Measurements from ENCODE around the gene NEK10. TPM values are rescaled to one million over a fixed set of nuclear protein-coding genes. Genes with fewer than 3 reads are reported as not detected.

The NEK10 gene
- total and polyA plus RNA-seq, 4 donors: 3.5 to 60.3 (median 12.8) TPM

DNA sequence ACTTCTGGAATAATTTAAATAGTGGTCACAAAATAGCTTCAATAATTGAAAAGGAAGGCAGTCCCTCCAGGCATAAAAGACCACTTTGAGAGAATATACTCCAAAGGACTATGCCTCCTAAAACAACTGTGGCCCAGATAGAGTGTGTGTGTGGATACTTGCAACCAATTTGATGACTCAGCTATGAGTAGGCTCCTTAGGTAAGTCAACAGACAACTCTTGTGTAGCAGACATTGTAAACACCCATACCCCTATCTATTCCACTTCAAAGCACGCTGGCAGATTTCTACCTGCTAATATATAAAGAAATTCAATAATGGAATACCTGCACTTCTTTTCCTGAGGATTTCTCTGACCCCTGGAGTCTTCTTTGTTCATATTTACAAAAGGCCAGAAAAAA is 254.5 kb downstream of the NEK10 start:
- ATAC-seq (ENCODE audit: insufficient read depth, low FRiP score) (no peak), DNase-seq (no peak)
- H3K9ac ChIP-seq (ENCODE audit: insufficient read depth in 1 of 2, low read length in 2 of 2): no peak overlapping the region
- no peaks in the 10 kb centered on the region for H3K27me3 ChIP-seq (ENCODE audit: control insufficient read depth in 3 of 3, insufficient read depth in 3 of 3, low read length in 2 of 3)
- H3K27ac ChIP-seq (ENCODE audit: low read depth in 1 of 2, low read length in 1 of 2): no peak overlapping the region
- H3K9me3 ChIP-seq (ENCODE audit: control insufficient read depth in 4 of 4, insufficient read depth in 3 of 4, low read length in 3 of 4): no peaks in the 10 kb centered on the region
- no peaks in the 10 kb centered on the region for H3K4me1 ChIP-seq (ENCODE audit: control insufficient read depth in 5 of 5, insufficient read depth in 5 of 5, low read length in 5 of 5)
- no peaks in the 10 kb centered on the region for H3K36me3 ChIP-seq (ENCODE audit: control insufficient read depth in 4 of 4, insufficient read depth in 4 of 4, low read length in 4 of 4)
- 84 to 97% methylated on average over 1 of the region's 1 CpG for WGBS, 2 donors
- no peak overlapping the region for H3K4me3 ChIP-seq
- TF ChIP-seq CTCF (IDR thresholded peaks at IDR 0.05; ENCODE audit: control extremely low read depth, extremely low read depth): no peak

DNA sequence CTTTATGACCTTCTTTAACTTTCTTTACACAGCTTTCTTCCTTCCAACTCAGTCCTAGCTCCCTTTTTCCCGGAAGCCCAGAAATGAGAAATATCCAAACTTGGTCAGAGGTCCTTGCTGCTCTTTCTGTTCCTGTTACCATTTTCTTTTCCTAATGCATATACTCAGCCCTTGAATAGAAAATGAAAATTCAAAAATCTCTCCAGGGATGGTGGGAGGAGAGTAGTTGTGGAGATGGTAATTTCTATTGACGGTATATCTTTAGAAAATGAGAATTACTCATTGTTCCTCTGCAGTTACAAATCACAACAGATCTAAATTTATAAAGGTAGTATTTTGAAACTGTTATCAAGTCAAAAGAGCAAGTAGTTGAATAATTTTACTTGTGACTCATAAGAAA is 255.1 kb downstream of the NEK10 start:
- TF ChIP-seq CTCF (IDR thresholded peaks at IDR 0.05; ENCODE audit: control extremely low read depth, extremely low read depth): no peak
- Histone ChIP-seq H3K4me1 (ENCODE audit: control insufficient read depth in 5 of 5, insufficient read depth in 5 of 5, low read length in 5 of 5) (no peaks in the 10 kb centered on the region), H3K9ac (ENCODE audit: insufficient read depth in 1 of 2, low read length in 2 of 2) (no peak overlapping the region), H3K36me3 (ENCODE audit: control insufficient read depth in 4 of 4, insufficient read depth in 4 of 4, low read length in 4 of 4) (no peaks in the 10 kb centered on the region), H3K9me3 (ENCODE audit: control insufficient read depth in 4 of 4, insufficient read depth in 3 of 4, low read length in 3 of 4) (no peaks in the 10 kb centered on the region), H3K27ac (ENCODE audit: low read depth in 1 of 2, low read length in 1 of 2) (no peak overlapping the region), H3K27me3 (ENCODE audit: control insufficient read depth in 3 of 3, insufficient read depth in 3 of 3, low read length in 2 of 3) (no peaks in the 10 kb centered on the region), H3K4me3 (no peak overlapping the region)
- DNase-seq: no peak
- 76 to 97% methylated on average over 2 of the region's 2 CpGs for WGBS, 2 donors
- ATAC-seq (ENCODE audit: insufficient read depth, low FRiP score): no peak

DNA sequence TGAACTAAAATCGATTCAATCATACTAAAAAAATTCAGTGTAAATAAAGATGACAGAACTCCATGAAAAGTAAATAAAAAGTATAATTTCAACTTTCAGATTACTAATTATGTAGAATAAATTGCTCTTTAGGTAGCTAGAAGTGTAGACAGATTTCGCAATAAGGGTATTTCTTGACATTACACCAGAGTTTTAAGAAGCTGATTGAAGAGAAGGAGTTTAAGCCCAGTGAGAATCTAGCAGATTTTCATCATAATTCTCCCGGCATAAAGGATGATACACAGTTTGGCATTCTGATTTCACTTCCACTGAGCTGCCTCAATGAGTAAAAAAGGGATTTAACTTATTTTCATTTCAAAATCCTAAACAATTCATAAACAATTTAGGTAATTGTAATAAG is 259.2 kb downstream of the NEK10 start:
- no peaks in the 10 kb centered on the region for H3K9me3 ChIP-seq (ENCODE audit: control insufficient read depth in 4 of 4, insufficient read depth in 3 of 4, low read length in 3 of 4)
- no peaks in the 10 kb centered on the region for H3K27me3 ChIP-seq (ENCODE audit: control insufficient read depth in 3 of 3, insufficient read depth in 3 of 3, low read length in 2 of 3)
- no peaks in the 10 kb centered on the region for H3K36me3 ChIP-seq (ENCODE audit: control insufficient read depth in 4 of 4, insufficient read depth in 4 of 4, low read length in 4 of 4)
- no peak overlapping the region for H3K27ac ChIP-seq (ENCODE audit: low read depth in 1 of 2, low read length in 1 of 2)
- no peak for ATAC-seq (ENCODE audit: insufficient read depth, low FRiP score)
- no peak overlapping the region for H3K4me3 ChIP-seq
- H3K9ac ChIP-seq (ENCODE audit: insufficient read depth in 1 of 2, low read length in 2 of 2): no peak overlapping the region
- 74 to 88% methylated on average over 3 of the region's 3 CpGs for WGBS, 2 donors
- no peak for TF ChIP-seq CTCF (IDR thresholded peaks at IDR 0.05; ENCODE audit: control extremely low read depth, extremely low read depth)
- no peak for DNase-seq
- H3K4me1 ChIP-seq (ENCODE audit: control insufficient read depth in 5 of 5, insufficient read depth in 5 of 5, low read length in 5 of 5): no peaks in the 10 kb centered on the region

DNA sequence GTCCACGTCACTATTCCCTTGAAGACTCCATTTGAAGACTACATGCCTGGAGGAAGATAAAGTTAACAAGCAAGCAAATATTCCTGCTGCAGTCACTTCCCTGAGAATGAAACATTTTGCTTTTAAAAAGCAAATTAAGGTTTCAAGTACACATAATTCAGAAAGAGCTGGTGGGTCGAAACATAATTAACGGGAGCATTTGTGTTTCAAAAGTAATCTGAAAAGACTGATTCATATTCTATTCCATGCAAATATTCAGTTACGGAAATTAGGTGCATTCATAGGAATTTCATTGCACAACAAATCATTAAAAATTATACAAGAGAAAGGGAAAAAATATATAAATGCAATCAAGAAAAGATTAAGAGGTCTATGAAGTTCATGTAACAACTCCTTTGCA is 260.9 kb downstream of the NEK10 start:
- DNase-seq (no peak), ATAC-seq (ENCODE audit: insufficient read depth, low FRiP score) (no peak)
- Histone ChIP-seq H3K4me3 (no peak overlapping the region), H3K9ac (ENCODE audit: insufficient read depth in 1 of 2, low read length in 2 of 2) (no peak overlapping the region), H3K36me3 (ENCODE audit: control insufficient read depth in 4 of 4, insufficient read depth in 4 of 4, low read length in 4 of 4) (no peaks in the 10 kb centered on the region), H3K9me3 (ENCODE audit: control insufficient read depth in 4 of 4, insufficient read depth in 3 of 4, low read length in 3 of 4) (no peaks in the 10 kb centered on the region), H3K27me3 (ENCODE audit: control insufficient read depth in 3 of 3, insufficient read depth in 3 of 3, low read length in 2 of 3) (no peaks in the 10 kb centered on the region), H3K27ac (ENCODE audit: low read depth in 1 of 2, low read length in 1 of 2) (no peak overlapping the region), H3K4me1 (ENCODE audit: control insufficient read depth in 5 of 5, insufficient read depth in 5 of 5, low read length in 5 of 5) (no peaks in the 10 kb centered on the region)
- TF ChIP-seq CTCF (IDR thresholded peaks at IDR 0.05; ENCODE audit: control extremely low read depth, extremely low read depth): no peak
- 93 to 94% methylated on average over 4 of the region's 4 CpGs for WGBS, 2 donors

All from lung (tissue), 12 donors.